ENCODE results near the gene PZP. TPM values are rescaled to one million over a fixed set of nuclear protein-coding genes. Genes with fewer than 3 reads are reported as not detected.
"Not testable (repeated sequence)": the region's sequence is repeated elsewhere in the genome, so short reads cannot be mapped to it uniquely, and the experiment has no call there.

Gene PZP
- total RNA-seq, 2 donors from 2014 or later: not detected

DNA sequence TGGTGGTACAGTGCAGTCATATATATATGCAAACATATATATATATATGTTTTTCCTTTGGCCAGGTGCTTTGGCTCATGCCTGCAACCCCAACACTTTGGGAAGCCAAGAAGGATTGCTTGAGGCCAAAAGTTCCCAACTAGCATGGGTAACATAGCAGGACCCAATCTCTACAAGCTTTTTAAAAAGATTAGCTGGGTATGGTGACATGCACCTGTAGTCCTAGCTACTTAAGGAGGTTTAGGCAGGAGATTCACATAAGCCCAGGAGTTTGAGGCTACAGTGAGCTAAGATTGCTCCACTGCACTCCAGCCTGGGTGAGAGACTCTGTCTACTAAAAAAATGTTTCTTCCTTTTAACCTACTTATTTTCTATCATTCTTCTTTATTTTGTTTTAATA lies 10.2 kb downstream of the PZP start:
- no peaks in the 10 kb centered on the region for H3K36me3 ChIP-seq (replicated peaks in 1 of 2; ENCODE audit: insufficient read depth in 1 of 2, low read depth in 2 of 2)
- no peak overlapping the region for H3K27ac ChIP-seq
- H3K4me1 ChIP-seq: no peaks in the 10 kb centered on the region
- H3K4me3 ChIP-seq: no peak overlapping the region
- intact Hi-C loops (cut with DNase I): no loop called here
- no peak for ATAC-seq
- no peaks in the 10 kb centered on the region for H3K27me3 ChIP-seq
- TF ChIP-seq POLR2A (IDR thresholded peaks at IDR 0.05) (no peak), CTCF (IDR thresholded peaks at IDR 0.05) (no peak)
- DNase-seq: no peak
- no peaks in the 10 kb centered on the region for H3K9me3 ChIP-seq

DNA sequence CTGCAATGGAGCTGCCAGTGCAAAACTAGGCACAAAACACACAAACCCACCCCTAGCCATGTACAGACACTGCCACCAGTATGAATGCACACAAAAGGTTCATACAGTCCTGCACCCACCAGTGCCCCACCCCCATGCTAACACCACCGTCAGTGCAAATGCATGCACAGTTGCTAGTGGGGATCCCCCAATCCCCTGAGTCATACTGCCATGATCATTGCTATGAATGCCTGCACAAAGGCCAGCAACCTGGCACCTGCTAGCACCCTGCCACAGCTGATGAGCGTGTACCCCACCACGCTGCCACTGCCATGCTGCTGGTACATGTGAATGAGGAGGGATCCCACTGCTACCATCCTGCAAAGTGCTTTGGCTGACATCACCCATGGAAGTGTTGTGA lies 23.9 kb downstream of the PZP start:
- Histone ChIP-seq H3K27ac (no peak overlapping the region), H3K4me3 (no peak overlapping the region), H3K27me3 (no peaks in the 10 kb centered on the region), H3K4me1 (no peaks in the 10 kb centered on the region), H3K36me3 (replicated peaks in 1 of 2; ENCODE audit: insufficient read depth in 1 of 2, low read depth in 2 of 2) (no peaks in the 10 kb centered on the region), H3K9me3 (no peaks in the 10 kb centered on the region)
- DNase-seq: no peak
- intact Hi-C loops (cut with DNase I): no loop called here
- no peak for TF ChIP-seq POLR2A (IDR thresholded peaks at IDR 0.05)
- no peak for TF ChIP-seq CTCF (IDR thresholded peaks at IDR 0.05)
- 92 to 100% methylated on average over 2 to 3 of the region's 3 CpGs for WGBS, 2 donors
- no peak for ATAC-seq

- H3K9me3 ChIP-seq: no peaks in the 10 kb centered on the region
- H3K27me3 ChIP-seq: no peaks in the 10 kb centered on the region
- no peak overlapping the region for H3K27ac ChIP-seq
- no peak overlapping the region for H3K4me3 ChIP-seq
- intact Hi-C loops (cut with DNase I): no loop called here
- H3K36me3 ChIP-seq (replicated peaks in 1 of 2; ENCODE audit: insufficient read depth in 1 of 2, low read depth in 2 of 2): no peaks in the 10 kb centered on the region
- DNase-seq: no peak
- ATAC-seq: no peak
- TF ChIP-seq POLR2A (IDR thresholded peaks at IDR 0.05) (no peak), CTCF (IDR thresholded peaks at IDR 0.05) (no peak)
- no peaks in the 10 kb centered on the region for H3K4me1 ChIP-seq
- WGBS, 2 donors: 77 to 79% methylated on average over 4 of the region's 4 CpGs
Observed at GRCh38 chr12:9180810-9181209, 27.4 kb downstream of the PZP start.

DNA sequence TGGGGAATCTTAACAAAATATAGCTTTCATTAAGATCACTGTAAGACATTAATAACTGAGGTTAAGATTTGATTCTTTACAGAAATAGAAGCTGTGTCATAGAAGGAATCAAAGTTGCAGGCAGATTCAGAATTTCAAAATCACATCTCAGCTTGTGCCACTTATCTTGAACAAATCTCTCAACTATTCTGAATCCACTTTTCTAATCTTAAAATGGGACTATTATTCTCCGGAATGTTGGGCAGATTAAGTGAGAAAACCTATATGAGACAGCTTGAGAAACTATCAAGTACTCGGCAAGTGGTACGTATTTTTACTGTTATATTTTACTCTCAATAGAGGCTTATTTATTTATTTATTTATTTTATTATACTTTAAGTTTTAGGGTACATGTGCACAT lies 28.4 kb downstream of the PZP start:
- ATAC-seq (no peak), DNase-seq (no peak)
- H3K27me3 ChIP-seq: no peaks in the 10 kb centered on the region
- TF ChIP-seq POLR2A (IDR thresholded peaks at IDR 0.05) (no peak), CTCF (IDR thresholded peaks at IDR 0.05) (no peak)
- no peak overlapping the region for H3K4me3 ChIP-seq
- H3K4me1 ChIP-seq: no peaks in the 10 kb centered on the region
- no peak overlapping the region for H3K27ac ChIP-seq
- H3K9me3 ChIP-seq: no peaks in the 10 kb centered on the region
- WGBS, 2 donors: 94% methylated on average over 3 of the region's 3 CpGs
- no peaks in the 10 kb centered on the region for H3K36me3 ChIP-seq (replicated peaks in 1 of 2; ENCODE audit: insufficient read depth in 1 of 2, low read depth in 2 of 2)
- intact Hi-C loops (cut with DNase I): no loop called here

GRCh38 chr12:9169979-9170634 lies 38.1 kb downstream of the PZP start:
- no peaks in the 10 kb centered on the region for H3K4me1 ChIP-seq
- no peak for DNase-seq
- H3K4me3 ChIP-seq: no peak overlapping the region
- WGBS, 2 donors: 69 to 72% methylated on average over 7 to 11 of the region's 11 CpGs
- intact Hi-C loops (cut with DNase I): no loop called here
- no peak for TF ChIP-seq CTCF (IDR thresholded peaks at IDR 0.05)
- TF ChIP-seq POLR2A (IDR thresholded peaks at IDR 0.05): no peak
- H3K36me3 ChIP-seq (replicated peaks in 1 of 2; ENCODE audit: insufficient read depth in 1 of 2, low read depth in 2 of 2): no peaks in the 10 kb centered on the region
- no peak for ATAC-seq
- H3K27me3 ChIP-seq: no peaks in the 10 kb centered on the region
- no peaks in the 10 kb centered on the region for H3K9me3 ChIP-seq
- no peak overlapping the region for H3K27ac ChIP-seq

DNA sequence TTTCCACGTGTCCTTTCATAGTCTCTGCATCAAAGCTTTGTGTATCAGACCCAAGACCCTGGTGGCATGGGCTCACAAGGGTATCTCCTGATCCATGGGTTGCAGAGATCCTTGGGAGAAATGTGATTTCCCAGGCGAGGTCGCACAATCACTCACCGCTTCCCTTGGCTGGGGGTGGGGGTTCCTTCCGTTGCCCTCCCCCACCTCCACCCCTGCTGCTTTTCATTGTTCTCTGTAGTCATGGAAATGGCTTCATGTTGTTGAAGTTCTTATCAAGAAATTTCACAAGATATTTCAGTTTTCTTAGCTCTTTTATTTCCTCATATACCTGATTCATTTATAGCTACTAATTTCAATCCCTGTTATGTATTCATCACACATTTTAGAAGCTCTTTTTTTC lies 40.9 kb downstream of the PZP start:
- H3K4me1 ChIP-seq; intact Hi-C loops (cut with DNase I); ATAC-seq; DNase-seq; H3K27ac ChIP-seq; H3K36me3 ChIP-seq (replicated peaks in 1 of 2; ENCODE audit: insufficient read depth in 1 of 2, low read depth in 2 of 2); H3K4me3 ChIP-seq; H3K27me3 ChIP-seq; H3K9me3 ChIP-seq: not testable (repeated sequence)
- WGBS, 2 donors: 65 to 70% methylated on average over 5 of the region's 5 CpGs

All from body of pancreas (tissue), 4 donors.